Erythroblast (primary cell): ENCODE measurements around the gene ITPRIPL2.

Experiments
- GATA1 ChIP-seq: IDR thresholded peaks from 2 replicates; pipeline ENCODE4 v1.6.1; 2011; ENCODE audit warnings: low read depth, mild to moderate bottlenecking, control low read depth, low read length, moderate library complexity
- POLR2A ChIP-seq: IDR thresholded peaks from 2 replicates; pipeline ENCODE4 v1.6.1; 2011; ENCODE audit warnings: mild to moderate bottlenecking, low read length

- no peak for TF ChIP-seq POLR2A
- TF ChIP-seq GATA1 = no peak
Observed at GRCh38 chr16:19116711-19117449, 3.1 kb downstream of the ITPRIPL2 start.
